Retinal pigment epithelial cell (primary cell): ENCODE measurements around the gene PTPRN2.

Experiments used
- DNase-seq: peaks from one replicate; pipeline ENCODE4 v3.0.0-alpha.2; 2010; ENCODE audit warnings: low read depth
- H3K4me3 ChIP-seq: 2 replicates; pipeline ENCODE4 v1.5.1; 2011; ENCODE audit warnings: mild to moderate bottlenecking, low read length, control low read depth, moderate library complexity
- TF ChIP-seq, protein P1 (sequence below): conservative IDR thresholded peaks from 2 replicates; pipeline ENCODE4 v1.5.1; 2011; ENCODE audit warnings: low read depth, low read length, control low read depth, inconsistent platforms

Gene PTPRN2

DNA sequence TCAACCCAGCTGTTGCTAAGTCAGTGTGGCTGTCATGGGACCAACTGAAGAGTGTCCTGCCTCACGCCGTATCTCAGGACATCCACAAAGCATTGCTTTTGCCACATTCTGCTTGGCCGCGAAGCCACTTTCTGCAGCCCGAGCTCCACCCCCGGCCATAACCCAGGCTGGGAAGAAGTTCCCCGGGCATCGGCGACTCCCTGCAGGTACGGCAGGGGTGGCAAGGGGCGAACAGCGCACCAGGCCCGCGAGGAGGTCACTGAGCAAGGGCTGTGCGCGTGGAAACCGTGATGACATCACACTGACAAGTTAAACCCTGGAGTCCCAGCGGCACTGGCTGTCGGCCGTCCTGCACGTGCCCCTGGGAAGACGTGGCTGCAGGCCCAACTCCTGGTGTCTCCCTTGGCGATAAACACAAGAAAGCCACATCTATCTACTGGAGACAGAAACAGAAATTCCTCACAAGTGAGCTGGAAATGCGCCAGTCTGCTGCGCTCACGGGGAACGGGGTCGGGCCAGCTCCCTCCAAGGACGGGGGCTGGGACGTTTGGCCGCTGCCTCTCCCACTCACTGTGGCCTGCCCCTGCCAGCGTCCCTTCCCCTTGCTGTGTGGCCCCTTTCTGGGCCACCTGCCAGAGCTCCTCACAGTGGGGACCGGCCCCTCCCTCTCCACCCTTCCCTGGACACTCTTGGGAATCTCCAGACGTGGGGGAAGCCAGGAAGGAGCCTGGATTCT is 924.5 kb downstream of the PTPRN2 start:
- DNase-seq = no peak
- no peak overlapping the region for H3K4me3 ChIP-seq
- TF ChIP-seq, protein P1, sequence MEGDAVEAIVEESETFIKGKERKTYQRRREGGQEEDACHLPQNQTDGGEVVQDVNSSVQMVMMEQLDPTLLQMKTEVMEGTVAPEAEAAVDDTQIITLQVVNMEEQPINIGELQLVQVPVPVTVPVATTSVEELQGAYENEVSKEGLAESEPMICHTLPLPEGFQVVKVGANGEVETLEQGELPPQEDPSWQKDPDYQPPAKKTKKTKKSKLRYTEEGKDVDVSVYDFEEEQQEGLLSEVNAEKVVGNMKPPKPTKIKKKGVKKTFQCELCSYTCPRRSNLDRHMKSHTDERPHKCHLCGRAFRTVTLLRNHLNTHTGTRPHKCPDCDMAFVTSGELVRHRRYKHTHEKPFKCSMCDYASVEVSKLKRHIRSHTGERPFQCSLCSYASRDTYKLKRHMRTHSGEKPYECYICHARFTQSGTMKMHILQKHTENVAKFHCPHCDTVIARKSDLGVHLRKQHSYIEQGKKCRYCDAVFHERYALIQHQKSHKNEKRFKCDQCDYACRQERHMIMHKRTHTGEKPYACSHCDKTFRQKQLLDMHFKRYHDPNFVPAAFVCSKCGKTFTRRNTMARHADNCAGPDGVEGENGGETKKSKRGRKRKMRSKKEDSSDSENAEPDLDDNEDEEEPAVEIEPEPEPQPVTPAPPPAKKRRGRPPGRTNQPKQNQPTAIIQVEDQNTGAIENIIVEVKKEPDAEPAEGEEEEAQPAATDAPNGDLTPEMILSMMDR = no peak

DNA sequence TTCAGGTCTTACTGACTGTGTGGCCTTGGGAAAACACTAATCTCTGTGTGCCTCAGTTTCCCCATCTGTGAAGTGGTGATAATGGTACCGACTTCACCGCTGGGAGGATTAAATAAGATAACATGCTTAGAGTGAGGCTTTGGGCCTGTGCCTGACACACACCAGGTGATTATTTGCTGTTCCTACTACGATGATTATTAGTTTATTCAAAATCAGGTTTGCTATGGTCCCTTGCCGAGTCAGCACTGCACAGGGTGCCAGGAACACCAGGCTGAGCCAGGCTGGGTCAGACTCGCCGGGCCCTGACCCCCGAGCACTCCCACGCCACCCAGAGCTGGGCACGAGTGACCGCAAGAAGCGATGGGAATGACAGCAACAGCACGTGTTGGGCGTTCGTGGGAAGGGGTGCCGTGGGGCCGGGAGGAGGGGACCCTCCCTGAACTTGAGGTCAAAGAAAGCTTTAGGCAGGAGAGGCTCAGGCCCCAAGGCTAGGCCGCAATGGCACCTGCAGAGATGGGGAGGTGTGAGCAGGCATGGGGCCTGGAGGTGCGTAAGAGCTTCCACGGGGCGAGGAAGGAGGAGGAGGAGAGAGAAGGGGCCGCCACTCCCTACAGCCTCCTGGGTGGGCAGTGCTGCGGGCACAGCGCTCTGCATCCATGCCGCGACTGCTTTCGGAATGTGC is 925.4 kb downstream of the PTPRN2 start:
- TF ChIP-seq, protein P1 = no peak
- no peak overlapping the region for H3K4me3 ChIP-seq
- DNase-seq = no peak

DNA sequence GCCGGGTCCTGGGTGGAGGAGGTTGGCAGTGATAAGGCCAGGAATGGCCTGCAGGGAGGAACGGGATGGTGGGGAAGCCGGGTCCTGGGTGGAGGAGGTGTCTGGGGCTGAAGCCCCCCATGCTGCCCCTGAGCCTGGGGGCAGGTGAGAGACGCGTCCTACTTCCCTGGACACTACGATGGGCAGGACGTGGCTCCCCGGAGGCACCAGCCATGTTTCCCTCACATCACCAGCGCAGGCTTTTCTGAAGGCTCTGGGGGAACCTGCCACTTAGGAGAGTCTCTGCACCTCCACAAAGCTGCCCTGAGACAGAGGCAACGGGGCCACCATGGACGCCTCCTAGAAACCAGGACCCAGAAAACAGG is 926.0 kb downstream of the PTPRN2 start:
- TF ChIP-seq, protein P1 = no peak
- H3K4me3 ChIP-seq = no peak overlapping the region
- no peak for DNase-seq

DNA sequence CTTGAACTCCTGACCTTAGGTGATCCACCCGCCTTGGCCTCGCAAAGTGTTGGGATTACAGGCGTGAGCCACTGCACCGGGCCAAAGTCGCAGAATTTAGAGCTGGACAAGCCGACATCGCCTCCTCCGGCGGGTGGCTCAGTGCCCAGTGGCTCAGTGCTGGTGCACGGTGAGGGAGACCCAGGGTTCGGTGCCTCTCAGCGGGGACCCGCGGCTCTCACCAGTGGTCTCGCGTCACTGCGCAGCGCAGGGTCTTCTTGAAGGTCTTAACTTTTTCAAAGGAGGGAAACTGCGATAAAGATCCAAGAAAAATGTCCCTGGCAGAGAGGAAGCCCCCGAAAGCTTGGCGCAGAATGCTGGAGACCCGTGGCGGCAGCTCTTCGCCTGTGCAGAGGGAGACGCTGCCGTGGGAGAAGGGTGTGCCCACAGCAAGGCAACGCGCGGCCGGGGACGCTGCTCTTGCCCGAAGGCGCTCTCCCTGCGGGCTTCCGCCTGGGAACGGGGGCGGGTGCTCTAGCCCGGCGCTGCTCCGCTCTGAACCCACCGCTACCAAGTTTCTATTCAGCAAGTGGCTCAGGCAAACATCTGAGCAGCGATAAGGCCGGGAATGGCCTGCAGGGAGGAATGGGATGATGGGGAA is 926.5 kb downstream of the PTPRN2 start:
- DNase-seq = no peak
- TF ChIP-seq, protein P1 = no peak
- no peak overlapping the region for H3K4me3 ChIP-seq

DNA sequence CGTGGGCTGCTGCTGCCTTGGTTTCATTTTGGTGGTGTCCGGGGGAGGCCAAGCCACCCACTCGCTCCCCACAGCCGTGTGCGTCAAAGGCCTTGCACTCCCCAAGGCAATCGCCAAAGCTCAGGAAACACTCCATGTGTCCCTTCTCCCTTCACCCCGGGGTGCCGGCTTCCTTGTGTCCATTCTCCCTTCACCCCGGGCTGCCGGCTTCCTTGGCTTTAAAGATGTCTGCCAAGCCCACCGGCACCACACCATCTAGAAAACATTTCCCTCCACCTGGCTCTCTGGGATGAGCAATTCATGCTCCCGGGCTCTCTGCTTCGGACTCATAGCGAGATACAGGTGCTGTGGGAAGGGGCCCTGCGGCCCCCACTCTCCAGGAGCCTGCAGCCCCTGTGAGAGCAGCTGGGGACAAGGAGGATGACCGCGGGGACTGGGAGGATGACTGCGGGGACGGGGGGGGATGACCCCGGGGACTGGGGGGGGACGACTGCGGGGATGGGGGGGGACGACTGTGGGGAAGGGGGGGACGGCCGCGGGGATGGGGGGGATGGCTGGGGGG is 928.7 kb downstream of the PTPRN2 start:
- H3K4me3 ChIP-seq = no peak overlapping the region
- TF ChIP-seq, protein P1 = no peak
- no peak for DNase-seq

DNA sequence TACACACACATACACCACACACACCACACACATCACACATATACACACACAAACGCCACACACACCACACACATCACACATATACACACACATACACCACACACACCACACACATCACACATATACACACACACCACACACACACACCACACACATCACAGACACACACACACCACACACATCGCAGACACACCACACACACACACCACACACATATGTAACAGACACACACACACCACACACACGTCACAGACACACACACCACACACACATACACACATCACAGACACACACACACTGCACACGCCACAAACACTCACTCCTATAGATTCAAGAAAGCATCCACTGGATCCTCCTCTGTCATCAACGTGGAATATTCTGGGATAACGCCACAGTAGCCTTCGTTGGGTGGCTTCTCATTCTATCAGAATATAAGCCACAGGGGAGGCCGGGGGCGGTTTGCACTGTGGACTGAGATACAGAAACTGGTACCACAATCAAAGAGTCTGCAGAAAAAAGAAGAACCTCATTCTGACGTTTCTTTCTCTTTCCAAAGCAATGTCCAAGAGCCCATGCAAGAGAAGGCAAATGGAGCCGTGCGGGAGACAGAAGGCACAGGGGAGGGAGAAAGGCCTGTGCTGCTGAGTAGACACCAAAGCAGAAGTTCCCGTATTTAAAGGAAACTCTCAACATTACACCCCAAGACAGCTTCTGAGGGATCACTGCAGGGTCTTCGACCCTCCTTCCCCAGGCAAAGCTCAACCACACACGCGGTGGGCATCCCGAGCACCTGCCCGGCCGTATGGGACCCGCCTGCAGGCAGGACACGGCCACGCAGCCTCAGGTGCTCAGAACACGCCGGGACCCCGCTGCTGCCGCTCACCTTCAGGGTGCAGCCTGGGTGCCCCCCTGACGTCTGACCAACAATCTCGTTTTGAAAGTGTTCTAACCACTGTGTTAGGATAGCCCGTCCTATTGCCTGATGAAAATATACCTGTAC is 929.6 kb downstream of the PTPRN2 start:
- TF ChIP-seq, protein P1 = no peak
- DNase-seq = no peak
- H3K4me3 ChIP-seq = no peak overlapping the region
